HG02884 (cell line): Measurements from ENCODE around the gene CHCHD4.

Experiments used
- ATAC-seq: cut with Tn5 transposase; IDR thresholded peaks from one replicate; pipeline ENCODE4 v1.9.1; 2021; ENCODE audit warnings: mild to moderate bottlenecking, moderate library complexity; ENCODE audit not compliant: unreplicated experiment

Gene CHCHD4

GRCh38 chr3:14150491-14151230 lies 26.0 kb upstream of the CHCHD4 start:
- no peak for ATAC-seq

- no peak for ATAC-seq
Observed at GRCh38 chr3:14150078-14150477, 25.4 kb upstream of the CHCHD4 start.

GRCh38 chr3:14148041-14148985 lies 23.6 kb upstream of the CHCHD4 start:
- ATAC-seq: no peak

- no peak for ATAC-seq
Observed at GRCh38 chr3:14147617-14148016, 22.9 kb upstream of the CHCHD4 start.

- ATAC-seq: no peak
Observed at GRCh38 chr3:14147066-14147435, 22.4 kb upstream of the CHCHD4 start.

- ATAC-seq: no peak
Observed at GRCh38 chr3:14146381-14147065, 21.9 kb upstream of the CHCHD4 start.

GRCh38 chr3:14145670-14146380 lies 21.2 kb upstream of the CHCHD4 start:
- ATAC-seq: no peak

- ATAC-seq: no peak
Observed at GRCh38 chr3:14145236-14145635, 20.6 kb upstream of the CHCHD4 start.

- peak; percentile 99 for ATAC-seq
Observed at GRCh38 chr3:14144423-14145075, 19.9 kb upstream of the CHCHD4 start.

- no peak for ATAC-seq
Observed at GRCh38 chr3:14143271-14144225, 18.9 kb upstream of the CHCHD4 start.

- ATAC-seq: no peak
Observed at GRCh38 chr3:14142567-14143270, 18.0 kb upstream of the CHCHD4 start.

GRCh38 chr3:14141602-14142341 lies 17.1 kb upstream of the CHCHD4 start:
- ATAC-seq: no peak

GRCh38 chr3:14141144-14141543 lies 16.5 kb upstream of the CHCHD4 start:
- ATAC-seq: no peak

GRCh38 chr3:14140668-14141067 lies 16.0 kb upstream of the CHCHD4 start:
- ATAC-seq: no peak

- no peak for ATAC-seq
Observed at GRCh38 chr3:14139771-14140170, 15.1 kb upstream of the CHCHD4 start.

GRCh38 chr3:14138878-14139655 lies 14.4 kb upstream of the CHCHD4 start:
- ATAC-seq: no peak
